Right atrium auricular region (tissue), 2 donors: ENCODE data around the gene ZNF862. TPM values are rescaled to one million over a fixed set of nuclear protein-coding genes. Genes with fewer than 3 reads are reported as not detected.

Experiments used
- DNase-seq: peaks from one replicate; pipeline ENCODE4 v3.0.0-alpha.2; 2019; ENCODE audit warnings: low spot score
- H3K27ac ChIP-seq, 2 donors: fragments of 200-600 bp; sonication (generic); 1 replicate in 1 of 2; 2 replicates in 1 of 2; pipeline ENCODE4 v1.5.1; 2016 to 2019
- H3K27me3 ChIP-seq, 2 donors: fragments of 200-600 bp; sonication (generic); one replicate each; pipeline versions ENCODE4 v1.5.1 to v1.6.0; 2017 to 2019
- H3K36me3 ChIP-seq: fragments of 200-600 bp; sonication (generic); one replicate; pipeline ENCODE4 v1.5.1; 2016
- H3K4me1 ChIP-seq, 2 donors: fragments of 200-600 bp; sonication (generic); one replicate each; pipeline versions ENCODE4 v1.5.1 to v1.6.0; 2017 to 2019
- H3K4me3 ChIP-seq, 2 donors: fragments of 200-600 bp; sonication (generic); 1 replicate in 1 of 2; 2 replicates in 1 of 2; pipeline ENCODE4 v1.5.1; 2017 to 2019; ENCODE audit warnings: mild to moderate bottlenecking in 1 of 2, moderate library complexity in 1 of 2
- H3K9me3 ChIP-seq, 2 donors: fragments of 200-600 bp; sonication (generic); one replicate each; pipeline ENCODE4 v1.5.1; 2019
- CTCF ChIP-seq, 2 donors: fragments of 200-600 bp; sonication (generic); IDR thresholded peaks; one replicate each; pipeline ENCODE4 v1.5.1; 2019; ENCODE audit warnings: antibody characterized with exemption in 2 of 2
- total RNA-seq, 2 donors: library from RNA; depleted of rRNA; stranded (reverse); fragments of >200 nt; gene quantifications; one replicate each; pipeline ENCODE4 v1.1.0, GENCODE V29; 2016

ZNF862 gene
- total RNA-seq, 2 donors from 2014 or later = 7.0 to 11.0 TPM

- Histone ChIP-seq H3K36me3 (no peaks in the 10 kb centered on the region), H3K9me3 (no peaks in the 10 kb centered on the region), H3K27me3 (peaks cover 0 to 12% of the 10 kb centered on the region in 2 donors), H3K4me1 (peaks cover 0 to 17% of the 10 kb centered on the region in 2 donors), H3K27ac (no peak overlapping the region), H3K4me3 (no peak overlapping the region)
- no peak for TF ChIP-seq CTCF (IDR thresholded peaks at IDR 0.05)
- DNase-seq = no peak
Observed at GRCh38 chr7:149792220-149792595, 46.0 kb upstream of the ZNF862 start.

- no peak overlapping the region for H3K4me3 ChIP-seq
- no peak for TF ChIP-seq CTCF (IDR thresholded peaks at IDR 0.05)
- no peak overlapping the region for H3K27ac ChIP-seq
- H3K27me3 ChIP-seq = peaks cover 0 to 12% of the 10 kb centered on the region in 2 donors
- H3K36me3 ChIP-seq = no peaks in the 10 kb centered on the region
- peaks cover 0 to 7% of the 10 kb centered on the region in 2 donors for H3K4me1 ChIP-seq
- no peaks in the 10 kb centered on the region for H3K9me3 ChIP-seq
- DNase-seq = no peak
Observed at GRCh38 chr7:149793261-149793660, 44.9 kb upstream of the ZNF862 start.

- DNase-seq = no peak
- H3K27ac ChIP-seq = no peak overlapping the region
- H3K4me3 ChIP-seq = no peak overlapping the region
- no peaks in the 10 kb centered on the region for H3K36me3 ChIP-seq
- peaks cover 0 to 7% of the 10 kb centered on the region in 2 donors for H3K4me1 ChIP-seq
- peaks cover 0 to 12% of the 10 kb centered on the region in 2 donors for H3K27me3 ChIP-seq
- TF ChIP-seq CTCF (IDR thresholded peaks at IDR 0.05) = no peak
- H3K9me3 ChIP-seq = no peaks in the 10 kb centered on the region
Observed at GRCh38 chr7:149794661-149795060, 43.5 kb upstream of the ZNF862 start.

GRCh38 chr7:149795126-149795525 is 43.0 kb upstream of the ZNF862 start:
- Histone ChIP-seq H3K27me3 (peaks cover 0 to 9% of the 10 kb centered on the region in 2 donors), H3K4me1 (peaks cover 0 to 3% of the 10 kb centered on the region in 2 donors), H3K36me3 (no peaks in the 10 kb centered on the region), H3K27ac (no peak overlapping the region), H3K9me3 (no peaks in the 10 kb centered on the region), H3K4me3 (no peak overlapping the region)
- no peak for DNase-seq
- TF ChIP-seq CTCF (IDR thresholded peaks at IDR 0.05) = no peak

- Histone ChIP-seq H3K9me3 (no peaks in the 10 kb centered on the region), H3K36me3 (no peaks in the 10 kb centered on the region), H3K4me3 (no peak overlapping the region), H3K27me3 (no peaks in the 10 kb centered on the region), H3K4me1 (no peaks in the 10 kb centered on the region), H3K27ac (no peak overlapping the region)
- no peak for TF ChIP-seq CTCF (IDR thresholded peaks at IDR 0.05)
- DNase-seq = no peak
Observed at GRCh38 chr7:149796287-149796860, 41.8 kb upstream of the ZNF862 start.

- no peak for DNase-seq
- no peaks in the 10 kb centered on the region for H3K4me1 ChIP-seq
- H3K4me3 ChIP-seq = no peak overlapping the region
- TF ChIP-seq CTCF (IDR thresholded peaks at IDR 0.05) = no peak
- no peaks in the 10 kb centered on the region for H3K9me3 ChIP-seq
- no peaks in the 10 kb centered on the region for H3K36me3 ChIP-seq
- H3K27me3 ChIP-seq = no peaks in the 10 kb centered on the region
- H3K27ac ChIP-seq = no peak overlapping the region
Observed at GRCh38 chr7:149797771-149798170, 40.4 kb upstream of the ZNF862 start.
